Gastrocnemius medialis (tissue), 4 donors: Measurements from ENCODE around the gene HMCN2.

Experiments used
- POLR2A ChIP-seq, 2 donors: fragments of 450-650 bp; IDR thresholded peaks; one replicate each; pipeline ENCODE4 v1.6.1; 2017; ENCODE audit warnings: antibody characterized with exemption in 2 of 2, mild to moderate bottlenecking in 2 of 2, moderate library complexity in 2 of 2
- TF ChIP-seq, protein P1 (sequence below), 5 experiments: fragments of 450-650 bp in 3 of 5; fragments of 200-600 bp in 2 of 5; sonication (generic) in 2 of 5; IDR thresholded peaks in 4 of 5; conservative IDR thresholded peaks in 1 of 5; 1 replicate in 4 of 5; 2 replicates in 1 of 5; pipeline ENCODE4 v1.5.1; 2016 to 2019; ENCODE audit warnings: antibody characterized with exemption in 5 of 5, mild to moderate bottlenecking in 3 of 5, moderate library complexity in 3 of 5

DNA sequence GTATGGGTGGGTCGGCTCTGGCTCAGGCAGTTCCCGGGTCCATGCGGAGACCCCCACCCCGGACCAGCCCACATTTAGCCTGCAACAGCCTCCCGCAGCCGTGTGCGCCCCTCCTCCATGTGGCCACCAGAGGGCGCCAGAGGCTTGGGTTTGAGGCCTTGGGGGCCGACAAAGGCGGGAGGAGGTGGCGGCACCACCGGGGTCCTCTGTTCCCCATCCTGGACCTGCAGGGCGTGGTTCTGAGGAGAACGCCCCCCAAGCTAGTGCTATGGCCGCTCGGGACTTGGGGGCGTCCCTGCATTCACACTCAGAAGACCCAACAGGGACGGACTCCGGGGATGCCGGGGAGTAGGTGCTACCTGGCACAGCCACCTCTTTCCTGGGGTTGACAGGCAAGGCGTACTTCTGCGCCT lies 195.7 kb downstream of the HMCN2 start:
- TF ChIP-seq, protein P1, sequence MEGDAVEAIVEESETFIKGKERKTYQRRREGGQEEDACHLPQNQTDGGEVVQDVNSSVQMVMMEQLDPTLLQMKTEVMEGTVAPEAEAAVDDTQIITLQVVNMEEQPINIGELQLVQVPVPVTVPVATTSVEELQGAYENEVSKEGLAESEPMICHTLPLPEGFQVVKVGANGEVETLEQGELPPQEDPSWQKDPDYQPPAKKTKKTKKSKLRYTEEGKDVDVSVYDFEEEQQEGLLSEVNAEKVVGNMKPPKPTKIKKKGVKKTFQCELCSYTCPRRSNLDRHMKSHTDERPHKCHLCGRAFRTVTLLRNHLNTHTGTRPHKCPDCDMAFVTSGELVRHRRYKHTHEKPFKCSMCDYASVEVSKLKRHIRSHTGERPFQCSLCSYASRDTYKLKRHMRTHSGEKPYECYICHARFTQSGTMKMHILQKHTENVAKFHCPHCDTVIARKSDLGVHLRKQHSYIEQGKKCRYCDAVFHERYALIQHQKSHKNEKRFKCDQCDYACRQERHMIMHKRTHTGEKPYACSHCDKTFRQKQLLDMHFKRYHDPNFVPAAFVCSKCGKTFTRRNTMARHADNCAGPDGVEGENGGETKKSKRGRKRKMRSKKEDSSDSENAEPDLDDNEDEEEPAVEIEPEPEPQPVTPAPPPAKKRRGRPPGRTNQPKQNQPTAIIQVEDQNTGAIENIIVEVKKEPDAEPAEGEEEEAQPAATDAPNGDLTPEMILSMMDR (IDR thresholded peaks at IDR 0.05 in 4 of 5, conservative IDR thresholded peaks at IDR 0.05 in 1 of 5): peak; percentile 70 to 95 (median 94)
- TF ChIP-seq POLR2A (IDR thresholded peaks at IDR 0.05): no peak
